ENCODE measurements around the gene METTL21C. TPM values are rescaled to one million over a fixed set of nuclear protein-coding genes. Genes with fewer than 3 reads are reported as not detected.

The METTL21C gene
- total RNA-seq, 1 experiment from 2014 or later = not detected

- Histone ChIP-seq H3K4me1 (ENCODE audit: insufficient read depth, low read length, poor library complexity, severe bottlenecking) (peaks cover 8% of the 10 kb centered on the region), H3K36me3 (ENCODE audit: insufficient read depth, low read length, poor library complexity, severe bottlenecking) (no peaks in the 10 kb centered on the region), H3K4me3 (ENCODE audit: low read depth, low read length, poor library complexity, severe bottlenecking) (no peak overlapping the region), H3K27ac (ENCODE audit: low read depth, low read length, poor library complexity, severe bottlenecking) (no peak overlapping the region), H3K27me3 (replicated peaks; ENCODE audit: insufficient read depth, low read depth, low read length, poor library complexity) (no peaks in the 10 kb centered on the region), H3K9me3 (ENCODE audit: low read depth, low read length, poor library complexity, severe bottlenecking) (no peaks in the 10 kb centered on the region)
- BruUV-seq (replicated peaks) = no TSS peak
- intact Hi-C loops (cut with micrococcal nuclease; ENCODE audit: unreplicated experiment) = no loop called here
- POLR2A ChIA-PET (ENCODE audit: low non-redundant PET) = no interaction called here
- CTCF ChIA-PET = no interaction called here
- no peak for TF ChIP-seq EZH2 (IDR thresholded peaks at IDR 0.05; ENCODE audit: borderline replicate concordance, low read depth, low read length, poor library complexity, severe bottlenecking)
- TF ChIP-seq, protein P1, sequence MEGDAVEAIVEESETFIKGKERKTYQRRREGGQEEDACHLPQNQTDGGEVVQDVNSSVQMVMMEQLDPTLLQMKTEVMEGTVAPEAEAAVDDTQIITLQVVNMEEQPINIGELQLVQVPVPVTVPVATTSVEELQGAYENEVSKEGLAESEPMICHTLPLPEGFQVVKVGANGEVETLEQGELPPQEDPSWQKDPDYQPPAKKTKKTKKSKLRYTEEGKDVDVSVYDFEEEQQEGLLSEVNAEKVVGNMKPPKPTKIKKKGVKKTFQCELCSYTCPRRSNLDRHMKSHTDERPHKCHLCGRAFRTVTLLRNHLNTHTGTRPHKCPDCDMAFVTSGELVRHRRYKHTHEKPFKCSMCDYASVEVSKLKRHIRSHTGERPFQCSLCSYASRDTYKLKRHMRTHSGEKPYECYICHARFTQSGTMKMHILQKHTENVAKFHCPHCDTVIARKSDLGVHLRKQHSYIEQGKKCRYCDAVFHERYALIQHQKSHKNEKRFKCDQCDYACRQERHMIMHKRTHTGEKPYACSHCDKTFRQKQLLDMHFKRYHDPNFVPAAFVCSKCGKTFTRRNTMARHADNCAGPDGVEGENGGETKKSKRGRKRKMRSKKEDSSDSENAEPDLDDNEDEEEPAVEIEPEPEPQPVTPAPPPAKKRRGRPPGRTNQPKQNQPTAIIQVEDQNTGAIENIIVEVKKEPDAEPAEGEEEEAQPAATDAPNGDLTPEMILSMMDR (conservative IDR thresholded peaks at IDR 0.05; ENCODE audit: low read depth, low read length) = no peak
- no peak for DNase-seq (ENCODE audit: low spot score)
Observed at GRCh38 chr13:102709536-102709935, 14.7 kb upstream of the METTL21C start.

- DNase-seq (ENCODE audit: low spot score) = no peak
- Histone ChIP-seq H3K9me3 (ENCODE audit: low read depth, low read length, poor library complexity, severe bottlenecking) (no peaks in the 10 kb centered on the region), H3K27me3 (replicated peaks; ENCODE audit: insufficient read depth, low read depth, low read length, poor library complexity) (no peaks in the 10 kb centered on the region), H3K27ac (ENCODE audit: low read depth, low read length, poor library complexity, severe bottlenecking) (no peak overlapping the region), H3K4me3 (ENCODE audit: low read depth, low read length, poor library complexity, severe bottlenecking) (no peak overlapping the region), H3K4me1 (ENCODE audit: insufficient read depth, low read length, poor library complexity, severe bottlenecking) (peaks cover 8% of the 10 kb centered on the region), H3K36me3 (ENCODE audit: insufficient read depth, low read length, poor library complexity, severe bottlenecking) (no peaks in the 10 kb centered on the region)
- intact Hi-C loops (cut with micrococcal nuclease; ENCODE audit: unreplicated experiment) = no loop called here
- CTCF ChIA-PET = no interaction called here
- TF ChIP-seq, protein P1 (conservative IDR thresholded peaks at IDR 0.05; ENCODE audit: low read depth, low read length) = no peak
- TF ChIP-seq EZH2 (IDR thresholded peaks at IDR 0.05; ENCODE audit: borderline replicate concordance, low read depth, low read length, poor library complexity, severe bottlenecking) = no peak
- BruUV-seq (replicated peaks) = no TSS peak
- POLR2A ChIA-PET (ENCODE audit: low non-redundant PET) = no interaction called here
Observed at GRCh38 chr13:102708991-102709390, 14.1 kb upstream of the METTL21C start.

GRCh38 chr13:102708211-102708610 is 13.4 kb upstream of the METTL21C start:
- no peaks in the 10 kb centered on the region for H3K9me3 ChIP-seq (ENCODE audit: low read depth, low read length, poor library complexity, severe bottlenecking)
- no TSS peak for BruUV-seq (replicated peaks)
- CTCF ChIA-PET = no interaction called here
- H3K4me3 ChIP-seq (ENCODE audit: low read depth, low read length, poor library complexity, severe bottlenecking) = no peak overlapping the region
- intact Hi-C loops (cut with micrococcal nuclease; ENCODE audit: unreplicated experiment) = no loop called here
- POLR2A ChIA-PET (ENCODE audit: low non-redundant PET) = no interaction called here
- H3K4me1 ChIP-seq (ENCODE audit: insufficient read depth, low read length, poor library complexity, severe bottlenecking) = peaks cover 8% of the 10 kb centered on the region
- H3K27ac ChIP-seq (ENCODE audit: low read depth, low read length, poor library complexity, severe bottlenecking) = no peak overlapping the region
- no peaks in the 10 kb centered on the region for H3K36me3 ChIP-seq (ENCODE audit: insufficient read depth, low read length, poor library complexity, severe bottlenecking)
- no peak for DNase-seq (ENCODE audit: low spot score)
- no peak for TF ChIP-seq EZH2 (IDR thresholded peaks at IDR 0.05; ENCODE audit: borderline replicate concordance, low read depth, low read length, poor library complexity, severe bottlenecking)
- TF ChIP-seq, protein P1 (conservative IDR thresholded peaks at IDR 0.05; ENCODE audit: low read depth, low read length) = no peak
- no peaks in the 10 kb centered on the region for H3K27me3 ChIP-seq (replicated peaks; ENCODE audit: insufficient read depth, low read depth, low read length, poor library complexity)
